ENCODE results near the gene NMRK1. TPM values are rescaled to one million over a fixed set of nuclear protein-coding genes. Genes with fewer than 3 reads are reported as not detected.

Gene NMRK1
- polyA plus RNA-seq, 1 experiment, result 14.4 TPM

GRCh38 chr9:75065510-75065909 lies 22.4 kb downstream of the NMRK1 start:
- no peak for DNase-seq (ENCODE audit: low read depth, low spot score)
- POLR2A ChIA-PET, result no interaction called here
- no peak for TF ChIP-seq CTCF (IDR thresholded peaks at IDR 0.05; ENCODE audit: low read depth, low read length)
- Histone ChIP-seq H3K27ac (ENCODE audit: low read depth, low read length) (no peak overlapping the region), H3K9me3 (ENCODE audit: control insufficient read depth, insufficient read depth, low read length) (no peaks in the 10 kb centered on the region), H3K4me3 (ENCODE audit: low read depth, low read length) (no peak overlapping the region), H3K27me3 (ENCODE audit: control insufficient read depth, insufficient read depth, low read length) (no peaks in the 10 kb centered on the region)
- CTCF ChIA-PET, result interaction anchor here (1.2 to 7.9 kb wide), 4 partner anchors 9 to 290 kb away, joined by 3 to 75 read pairs (median 6); no protein-coding TSS in a partner anchor

GRCh38 chr9:75064307-75065025 lies 23.5 kb downstream of the NMRK1 start:
- Histone ChIP-seq H3K27ac (ENCODE audit: low read depth, low read length) (no peak overlapping the region), H3K4me3 (ENCODE audit: low read depth, low read length) (no peak overlapping the region), H3K9me3 (ENCODE audit: control insufficient read depth, insufficient read depth, low read length) (no peaks in the 10 kb centered on the region), H3K27me3 (ENCODE audit: control insufficient read depth, insufficient read depth, low read length) (no peaks in the 10 kb centered on the region)
- TF ChIP-seq CTCF (IDR thresholded peaks at IDR 0.05; ENCODE audit: low read depth, low read length), result no peak
- ChIA-PET CTCF (interaction anchor here (1.0 to 7.9 kb wide), 8 partner anchors 10 to 289 kb away, joined by 4 to 75 read pairs (median 7); partner anchors contain the start of genes C9orf40 and CARNMT1), POLR2A (interaction anchor here (1.3 kb wide), 1 partner anchor 37 kb away, joined by 9 read pairs; the partner anchor contains the start of gene CARNMT1)
- no peak for DNase-seq (ENCODE audit: low read depth, low spot score)

- Histone ChIP-seq H3K27me3 (ENCODE audit: control insufficient read depth, insufficient read depth, low read length) (no peaks in the 10 kb centered on the region), H3K4me3 (ENCODE audit: low read depth, low read length) (no peak overlapping the region), H3K9me3 (ENCODE audit: control insufficient read depth, insufficient read depth, low read length) (no peaks in the 10 kb centered on the region), H3K27ac (ENCODE audit: low read depth, low read length) (no peak overlapping the region)
- ChIA-PET CTCF (interaction anchor here (0.7 to 7.9 kb wide), 7 partner anchors 11 to 288 kb away, joined by 5 to 75 read pairs (median 8); partner anchors contain the start of genes C9orf40 and CARNMT1), POLR2A (interaction anchor here (0.5 to 1.3 kb wide), 2 partner anchors 36 to 51 kb away, joined by 3 to 9 read pairs; partner anchors contain the start of gene CARNMT1)
- no peak for TF ChIP-seq CTCF (IDR thresholded peaks at IDR 0.05; ENCODE audit: low read depth, low read length)
- DNase-seq (ENCODE audit: low read depth, low spot score), result no peak
Observed at GRCh38 chr9:75063556-75064305, 24.2 kb downstream of the NMRK1 start.

DNA sequence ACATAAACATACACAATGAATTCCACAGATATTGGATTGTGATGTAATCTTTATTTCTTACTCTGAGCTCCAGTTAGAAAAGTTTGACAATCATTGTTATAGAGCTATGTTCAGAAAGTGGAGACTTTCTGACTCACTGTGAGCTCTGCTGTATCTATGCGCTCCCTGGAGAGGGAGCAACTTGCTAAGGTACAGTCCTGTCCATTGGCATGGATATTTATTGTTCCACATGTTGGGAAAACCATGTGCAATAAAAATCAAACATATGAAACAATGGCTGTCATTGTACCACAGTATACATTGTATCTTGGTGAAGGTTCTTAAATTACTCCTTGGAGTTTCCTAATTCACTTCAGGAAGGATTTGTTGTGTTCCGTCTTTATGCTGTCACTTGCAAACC lies 26.8 kb downstream of the NMRK1 start:
- Histone ChIP-seq H3K9me3 (ENCODE audit: control insufficient read depth, insufficient read depth, low read length) (no peaks in the 10 kb centered on the region; the same call in none of the 2 replicates), H3K27ac (ENCODE audit: low read depth, low read length) (no peak overlapping the region), H3K27me3 (ENCODE audit: control insufficient read depth, insufficient read depth, low read length) (no peaks in the 10 kb centered on the region), H3K4me3 (ENCODE audit: low read depth, low read length) (no peak overlapping the region)
- CTCF ChIA-PET, result interaction anchor here (0.6 kb wide), 1 partner anchor 18 kb away, joined by 3 read pairs; no protein-coding TSS in a partner anchor
- no peak for DNase-seq (ENCODE audit: low read depth, low spot score)
- POLR2A ChIA-PET, result no interaction called here
- TF ChIP-seq CTCF (IDR thresholded peaks at IDR 0.05; ENCODE audit: low read depth, low read length), result no peak
